H1 (cell line): ENCODE measurements around the gene ZNRF3. TPM values are rescaled to one million over a fixed set of nuclear protein-coding genes. Genes with fewer than 3 reads are reported as not detected.

Experiments
- CTCF ChIA-PET: fragments of 300-600 bp; sonication (Branson Sonifier 250); formaldehyde crosslinking; loops from one replicate; lab custom pipeline; 2021; ENCODE audit not compliant: partially characterized antibody; lab: Charles Lee
- POLR2A ChIA-PET: fragments of 300-600 bp; sonication (Branson Sonifier 250); formaldehyde crosslinking; loops from one replicate; lab custom pipeline; 2021; ENCODE audit warnings: inconsistent platforms; ENCODE audit not compliant: partially characterized antibody; lab: Charles Lee
- DNase-seq, 2 experiments: peaks; one replicate each; pipeline versions ENCODE4 v3.0.0 to v3.0.0-alpha.2; 2010 to 2022; ENCODE audit warnings: low spot score in 2 of 2, low read depth in 1 of 2, mixed read lengths in 1 of 2
- FAIRE-seq: peaks from 2 replicates; lab custom pipeline; 2011; peaks lifted over from hg19 to GRCh38; lab: Jason Lieb, UNC
- H2AFZ ChIP-seq: 2 replicates; pipeline ENCODE4 v1.8.1; 2012; ENCODE audit warnings: low read length, inconsistent platforms
- H2AK5ac ChIP-seq: 2 replicates; pipeline ENCODE4 v1.6.1; 2013; ENCODE audit warnings: low read depth, low read length
- H2BK120ac ChIP-seq: replicated peaks from 2 replicates; pipeline ENCODE3; 2013; ENCODE audit warnings: low read depth, low read length, inconsistent platforms
- H2BK12ac ChIP-seq: 2 replicates; pipeline ENCODE4 v1.6.1; 2013; ENCODE audit warnings: low read depth, low read length
- H2BK15ac ChIP-seq: 2 replicates; pipeline ENCODE4 v1.6.1; 2013; ENCODE audit warnings: low read length
- H2BK20ac ChIP-seq: 2 replicates; pipeline ENCODE4 v1.6.1; 2013; ENCODE audit warnings: low read length
- H2BK5ac ChIP-seq: 2 replicates; pipeline ENCODE4 v1.6.1; 2013; ENCODE audit warnings: low read depth, low read length
- H3K14ac ChIP-seq: 2 replicates; pipeline ENCODE4 v1.6.1; 2013; ENCODE audit warnings: inconsistent platforms; ENCODE audit not compliant: insufficient read length
- H3K18ac ChIP-seq: 2 replicates; pipeline ENCODE4 v1.6.1; 2013; ENCODE audit warnings: low read length; ENCODE audit errors: extremely low read depth
- H3K23ac ChIP-seq: 2 replicates; pipeline ENCODE4 v1.6.1; 2013; ENCODE audit warnings: inconsistent platforms; ENCODE audit not compliant: insufficient read length
- H3K23me2 ChIP-seq: 2 replicates; pipeline ENCODE4 v1.6.1; 2013; ENCODE audit warnings: low read depth, low read length
- H3K27ac ChIP-seq: 2 replicates; pipeline ENCODE4 v1.6.1; 2011; ENCODE audit warnings: low read depth, low read length, inconsistent platforms
- H3K27me3 ChIP-seq, 4 experiments: replicated peaks in 1 of 4; 1 replicate in 1 of 4; 2 replicates in 3 of 4; pipeline versions ENCODE4 v1.6.1 to v1.8.1; 2011 to 2013; ENCODE audit warnings: low read length in 3 of 4, mild to moderate bottlenecking in 3 of 4, inconsistent platforms in 2 of 4, mixed read lengths in 2 of 4, moderate library complexity in 1 of 4; ENCODE audit not compliant: control insufficient read depth in 3 of 4, insufficient read depth in 3 of 4; ENCODE audit errors: extremely low read depth in 1 of 4
- H3K36me3 ChIP-seq, 4 experiments: 2 replicates each; pipeline versions ENCODE4 v1.6.1 to v1.8.1; 2011 to 2013; ENCODE audit warnings: mild to moderate bottlenecking in 4 of 4, low read length in 3 of 4, moderate library complexity in 2 of 4, control low read depth in 1 of 4, inconsistent platforms in 1 of 4; ENCODE audit not compliant: insufficient read depth in 4 of 4, control insufficient read depth in 2 of 4
- H3K4ac ChIP-seq: replicated peaks from 2 replicates; pipeline ENCODE3; 2013; ENCODE audit warnings: low read length, low read depth, mixed read lengths, inconsistent platforms; ENCODE audit not compliant: insufficient read length
- H3K4me1 ChIP-seq, 4 experiments: replicated peaks in 1 of 4; 1 replicate in 1 of 4; 2 replicates in 3 of 4; pipeline versions ENCODE4 v1.6.1 to v1.8.1; 2011 to 2013; ENCODE audit warnings: low read length in 3 of 4, inconsistent platforms in 2 of 4, mixed read lengths in 1 of 4; ENCODE audit not compliant: insufficient read depth in 4 of 4, control insufficient read depth in 3 of 4
- H3K4me2 ChIP-seq, 2 experiments: 2 replicates each; pipeline versions ENCODE4 v1.6.1 to v1.8.1; 2011 to 2013; ENCODE audit warnings: low read depth in 2 of 2, low read length in 2 of 2, control low read depth in 1 of 2, inconsistent platforms in 1 of 2, mild to moderate bottlenecking in 1 of 2; ENCODE audit not compliant: insufficient read depth in 1 of 2
- H3K4me3 ChIP-seq, 4 experiments: fragments of 200-600, 300-600 bp in 1 of 4; sonication (generic), shearing (Covaris generic), sonication (Bioruptor Twin) in 1 of 4; 2 replicates each; pipeline versions ENCODE4 v1.5.1 to v1.8.1; 2011 to 2016; ENCODE audit warnings: low read length in 4 of 4, low read depth in 3 of 4, control low read depth in 2 of 4, inconsistent platforms in 2 of 4, mild to moderate bottlenecking in 2 of 4, mixed read lengths in 1 of 4, moderate library complexity in 1 of 4; ENCODE audit not compliant: insufficient read depth in 2 of 4; ENCODE audit errors: extremely low read depth in 1 of 4
- H3K56ac ChIP-seq: replicated peaks from 2 replicates; pipeline ENCODE3; 2013; ENCODE audit warnings: low read depth, mild to moderate bottlenecking, mixed read lengths, low read length, inconsistent platforms; ENCODE audit not compliant: insufficient read length
- H3K79me1 ChIP-seq: 2 replicates; pipeline ENCODE4 v1.6.1; 2013; ENCODE audit warnings: low read depth, low read length, control low read depth
- H3K79me2 ChIP-seq, 2 experiments: 2 replicates each; pipeline versions ENCODE4 v1.6.1 to v1.8.1; 2012 to 2013; ENCODE audit warnings: low read length in 2 of 2, mild to moderate bottlenecking in 2 of 2, inconsistent platforms in 1 of 2; ENCODE audit not compliant: insufficient read depth in 2 of 2, control insufficient read depth in 1 of 2
- H3K9ac ChIP-seq, 4 experiments: replicated peaks in 1 of 4; 1 replicate in 1 of 4; 2 replicates in 3 of 4; pipeline versions ENCODE4 v1.6.1 to v1.8.1; 2011 to 2013; ENCODE audit warnings: low read depth in 3 of 4, low read length in 3 of 4, control low read depth in 2 of 4, mild to moderate bottlenecking in 2 of 4, moderate library complexity in 2 of 4, inconsistent platforms in 1 of 4; ENCODE audit errors: extremely low read depth in 1 of 4
- H3K9me3 ChIP-seq, 2 experiments: 2 replicates each; pipeline versions ENCODE4 v1.6.1 to v1.8.1; 2012 to 2013; ENCODE audit warnings: mild to moderate bottlenecking in 2 of 2, moderate library complexity in 2 of 2, control low read depth in 1 of 2, inconsistent platforms in 1 of 2, low read depth in 1 of 2, low read length in 1 of 2, mixed read lengths in 1 of 2; ENCODE audit not compliant: insufficient read depth in 2 of 2
- H4K20me1 ChIP-seq, 2 experiments: replicated peaks in 1 of 2; 2 replicates each; pipeline versions ENCODE3 to v1.8.1; 2011 to 2013; ENCODE audit warnings: inconsistent platforms in 2 of 2, low read length in 2 of 2, mild to moderate bottlenecking in 1 of 2; ENCODE audit not compliant: insufficient read depth in 2 of 2, control insufficient read depth in 1 of 2
- H4K5ac ChIP-seq: 2 replicates; pipeline ENCODE4 v1.6.1; 2013; ENCODE audit warnings: low read length, low read depth, mixed read lengths, inconsistent platforms; ENCODE audit not compliant: insufficient read length
- H4K8ac ChIP-seq: 2 replicates; pipeline ENCODE4 v1.8.0; 2013; ENCODE audit warnings: mild to moderate bottlenecking, moderate library complexity, low read length, inconsistent platforms; ENCODE audit not compliant: insufficient read depth; ENCODE audit errors: extremely low read depth
- H4K91ac ChIP-seq: replicated peaks from 2 replicates; pipeline ENCODE3; 2013; ENCODE audit warnings: low read length, mixed read lengths, inconsistent platforms; ENCODE audit not compliant: insufficient read length
- BCL11A ChIP-seq, 2 experiments: IDR thresholded peaks; one replicate each; pipeline ENCODE4 v1.6.1; 2011; ENCODE audit warnings: low read depth in 2 of 2, low read length in 2 of 2, mild to moderate bottlenecking in 2 of 2
- CBX5 ChIP-seq: fragments of 300-800, 300-1000 bp; sonication (generic); IDR thresholded peaks from 2 replicates; pipeline ENCODE4 v1.7.1; 2016; ENCODE audit warnings: antibody characterized with exemption, low read length, low read depth
- CEBPB ChIP-seq: IDR thresholded peaks from 2 replicates; pipeline ENCODE4 v1.6.1; 2012; ENCODE audit warnings: low read depth, low read length
- MAFK ChIP-seq: IDR thresholded peaks from 2 replicates; pipeline ENCODE4 v1.6.1; 2012; ENCODE audit warnings: low read depth, mild to moderate bottlenecking, improper control_type of control experiment, low read length
- SIRT6 ChIP-seq: IDR thresholded peaks from one replicate; pipeline ENCODE4 v1.7.1; 2012; ENCODE audit warnings: low read length, inconsistent platforms
- SIX5 ChIP-seq: IDR thresholded peaks from 2 replicates; pipeline ENCODE4 v1.6.1; 2011; ENCODE audit warnings: mild to moderate bottlenecking, low read depth, low read length
- SP1 ChIP-seq: IDR thresholded peaks from 2 replicates; pipeline ENCODE4 v1.6.1; 2011; ENCODE audit warnings: low read depth, low read length
- SUZ12 ChIP-seq: fragments of 200-600 bp; sonication (generic); IDR thresholded peaks from 2 replicates; pipeline ENCODE4 v1.6.1; 2012; ENCODE audit warnings: mild to moderate bottlenecking, inconsistent platforms, low read length, moderate library complexity, mixed read lengths
- WGBS, 2 experiments: shearing (Covaris generic) in 1 of 2; methylation state at CpG; one replicate each; pipeline versions ENCODE4 v1.1.6 to v1.1.7; 2013 to 2015; ENCODE audit warnings: low lambda C conversion rate in 2 of 2, mixed read lengths in 2 of 2, inconsistent platforms in 1 of 2, low coverage in 1 of 2, missing lambda C conversion rate in 1 of 2; ENCODE audit not compliant: insufficient replicate concordance in 2 of 2, insufficient coverage in 1 of 2, insufficient read length in 1 of 2; ENCODE audit errors: extremely low coverage in 1 of 2, missing lambda C conversion rate in 1 of 2; 5-methylcytosine and 5-hydroxymethylcytosine counted together
- polyA plus RNA-seq, 7 experiments: library from polyadenylated mRNA; depleted of rRNA in 3 of 7; stranded (reverse) in 5 of 7; unstranded in 2 of 7; fragments of >200 nt in 5 of 7; fragments of 200-250 nt in 2 of 7; gene quantifications; 1 replicate in 5 of 7; 2 replicates in 1 of 7; 4 replicates in 1 of 7; pipeline versions ENCODE4 v1.2.1 to v1.2.3, GENCODE V29; 2011 to 2013; ENCODE audit warnings: missing spikeins in 2 of 7, mixed read lengths in 2 of 7
- total RNA-seq: library from RNA; stranded (reverse); fragmentation: NEBNext Ultra II Directional; extraction: Animal tissue kit (Norgen Biotek cat#: 25700); gene quantifications from 2 replicates; pipeline ENCODE4 v1.2.1, GENCODE V29; 2021
- TF ChIP-seq, protein P1 (sequence below): IDR thresholded peaks from 2 replicates; pipeline ENCODE4 v1.6.1; 2012; ENCODE audit warnings: inconsistent platforms
- TF ChIP-seq, protein P2 (sequence below): IDR thresholded peaks from 2 replicates; pipeline ENCODE4 v1.6.1; 2011; ENCODE audit warnings: low read length, improper control_type of control experiment

The ZNRF3 gene
- total and polyA plus RNA-seq, 2 of the 8 experiments (the other 6 are each of a cell fraction or from before 2014, with no cell fraction given), result 14.1 to 21.7 TPM

DNA sequence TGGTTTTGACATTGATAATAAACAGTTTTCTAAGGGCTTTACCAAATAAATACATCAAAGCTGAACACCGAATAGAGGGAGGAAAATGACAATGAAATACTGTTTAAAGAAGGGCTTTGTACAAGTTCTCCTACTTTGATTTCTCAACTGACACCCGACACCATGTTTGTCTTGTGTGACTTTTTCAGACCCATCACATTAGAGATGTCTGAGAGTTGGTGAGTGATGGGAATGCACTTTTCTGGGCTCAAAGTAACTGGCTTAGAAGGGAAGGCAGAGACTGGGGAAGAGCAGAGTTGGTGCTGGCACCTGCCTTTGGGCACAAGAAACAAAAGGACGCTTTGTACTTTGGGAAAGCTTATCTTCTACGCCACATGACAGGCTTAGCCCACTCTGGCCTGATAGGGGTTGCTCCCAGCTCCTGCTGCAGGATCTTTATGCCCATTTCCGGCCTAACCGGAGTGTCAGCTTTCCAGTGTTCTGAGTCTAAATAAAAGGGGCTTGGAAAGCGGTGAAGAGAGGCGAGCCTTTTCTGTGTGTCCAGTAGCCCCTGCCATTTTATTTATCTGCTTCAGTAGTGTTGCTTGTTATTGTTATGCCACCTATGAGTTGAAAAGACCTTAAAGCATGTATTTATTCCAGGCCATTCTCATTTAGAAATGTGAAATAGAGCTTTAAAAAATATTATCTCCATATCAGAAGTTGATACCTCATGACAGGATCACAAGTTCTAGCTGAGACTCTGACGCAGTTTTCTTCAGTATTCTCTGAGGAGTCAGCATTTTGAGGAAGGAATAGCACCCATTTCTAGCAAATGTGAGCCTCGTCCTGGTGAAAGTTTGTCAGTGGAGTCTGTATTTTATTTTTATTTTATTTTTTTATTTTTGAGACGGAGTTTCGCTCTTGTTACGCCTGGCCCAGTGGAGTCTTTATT is 213.6 kb downstream of the ZNRF3 start:
- Histone ChIP-seq H4K91ac (no peak overlapping the region), H3K4me1 (peaks cover 0 to 7% (median 5%) of the 10 kb centered on the region in 4 experiments; a peak in 3 of 7 replicates), H2BK120ac (no peak overlapping the region), H3K9me3 (no peaks in the 10 kb centered on the region), H3K79me1 (no peaks in the 10 kb centered on the region), H2BK12ac (no peak overlapping the region), H2BK20ac (no peak overlapping the region), H3K14ac (no peak overlapping the region), H3K27ac (no peak overlapping the region), H3K4ac (no peak overlapping the region), H3K56ac (no peak overlapping the region), H3K4me2 (0 out of 4 replicates have a peak overlapping the region, but pooled peaks of 1 of the 2 experiments have one; percentile 41), H3K23me2 (no peaks in the 10 kb centered on the region), H3K9ac (no peak overlapping the region), H2AFZ (no peak overlapping the region), H2BK5ac (no peak overlapping the region), H4K20me1 (no peaks in the 10 kb centered on the region), H2BK15ac (no peak overlapping the region), H3K18ac (no peak overlapping the region), H3K23ac (no peak overlapping the region), H3K36me3 (no peaks in the 10 kb centered on the region), H3K4me3 (no peak overlapping the region), H2AK5ac (no peak overlapping the region), H4K5ac (no peak overlapping the region), H3K27me3 (no peaks in the 10 kb centered on the region), H3K79me2 (no peaks in the 10 kb centered on the region), H4K8ac (no peak overlapping the region)
- 84% methylated on average over 13 of the region's 13 CpGs; no CpG with 5 or more reads in 1 of the 2 experiments for WGBS, 2 experiments
- DNase-seq (no peak), FAIRE-seq (no peak)
- POLR2A ChIA-PET, result interaction anchor here (1.0 kb wide), 1 partner anchor 14 kb away, joined by 4 read pairs; no protein-coding TSS in a partner anchor
- CTCF ChIA-PET, result interaction anchor here (0.9 to 1.5 kb wide), 4 partner anchors 8 to 149 kb away, joined by 3 to 5 read pairs (median 4); no protein-coding TSS in a partner anchor
- no peak for TF ChIP-seq SIRT6
- no peak for TF ChIP-seq SP1
- TF ChIP-seq, protein P1, sequence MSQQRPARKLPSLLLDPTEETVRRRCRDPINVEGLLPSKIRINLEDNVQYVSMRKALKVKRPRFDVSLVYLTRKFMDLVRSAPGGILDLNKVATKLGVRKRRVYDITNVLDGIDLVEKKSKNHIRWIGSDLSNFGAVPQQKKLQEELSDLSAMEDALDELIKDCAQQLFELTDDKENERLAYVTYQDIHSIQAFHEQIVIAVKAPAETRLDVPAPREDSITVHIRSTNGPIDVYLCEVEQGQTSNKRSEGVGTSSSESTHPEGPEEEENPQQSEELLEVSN, result no peak
- TF ChIP-seq CEBPB, result no peak
- TF ChIP-seq MAFK, result no peak
- TF ChIP-seq SUZ12, result no peak
- TF ChIP-seq, protein P2, sequence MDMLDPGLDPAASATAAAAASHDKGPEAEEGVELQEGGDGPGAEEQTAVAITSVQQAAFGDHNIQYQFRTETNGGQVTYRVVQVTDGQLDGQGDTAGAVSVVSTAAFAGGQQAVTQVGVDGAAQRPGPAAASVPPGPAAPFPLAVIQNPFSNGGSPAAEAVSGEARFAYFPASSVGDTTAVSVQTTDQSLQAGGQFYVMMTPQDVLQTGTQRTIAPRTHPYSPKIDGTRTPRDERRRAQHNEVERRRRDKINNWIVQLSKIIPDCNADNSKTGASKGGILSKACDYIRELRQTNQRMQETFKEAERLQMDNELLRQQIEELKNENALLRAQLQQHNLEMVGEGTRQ, result no peak
- no peak for TF ChIP-seq CBX5
- no peak for TF ChIP-seq BCL11A (IDR thresholded peaks at IDR 0.05; ENCODE audit: low read depth in 2 of 2, low read length in 2 of 2)
- no peak for TF ChIP-seq SIX5
